SK-N-SH treated with all-trans-retinoic acid at 6 μM for 48 hours (cell line): Measurements from ENCODE around the gene FOXO3.

Experiments
- ATAC-seq: fragments of 200-7000 bp; cut with Tn5 transposase; 3 replicates; pipeline ENCODE4 v1.9.1; 2020; ENCODE audit warnings: mild to moderate bottlenecking, moderate library complexity
- BACH2 ChIP-seq: fragments of 250-450 bp; sonication (Bioruptor Pico); IDR thresholded peaks from 2 replicates; pipeline ENCODE4 v1.9.0; 2021; ENCODE audit warnings: mild to moderate bottlenecking, borderline replicate concordance
- CREB5 ChIP-seq: fragments of 250-450 bp; sonication (Bioruptor Pico); IDR thresholded peaks from 2 replicates; pipeline ENCODE4 v1.5.1; 2020; ENCODE audit warnings: low read depth, mild to moderate bottlenecking, moderate library complexity
- CSRNP3 ChIP-seq: fragments of 250-450 bp; sonication (Bioruptor Pico); IDR thresholded peaks from 2 replicates; pipeline ENCODE4 v1.5.1; 2021; ENCODE audit warnings: mild to moderate bottlenecking, moderate library complexity
- ESRRG ChIP-seq: fragments of 250-450 bp; sonication (Bioruptor Pico); IDR thresholded peaks from 2 replicates; pipeline ENCODE4 v1.6.1; 2021; ENCODE audit warnings: mild to moderate bottlenecking
- GLIS3 ChIP-seq: fragments of 250-450 bp; sonication (Bioruptor Pico); IDR thresholded peaks from 2 replicates; pipeline ENCODE4 v1.5.0; 2020; ENCODE audit warnings: mild to moderate bottlenecking, moderate library complexity
- ISL1 ChIP-seq: fragments of 250-450 bp; sonication (Bioruptor Pico); IDR thresholded peaks from 2 replicates; pipeline ENCODE4 v2.1.2; 2022; ENCODE audit warnings: mild to moderate bottlenecking, moderate library complexity
- OSR1 ChIP-seq: fragments of 250-450 bp; sonication (Bioruptor Pico); IDR thresholded peaks from 2 replicates; pipeline ENCODE4 v1.8.0; 2022; ENCODE audit warnings: moderate library complexity, mild to moderate bottlenecking, inconsistent platforms
- PPARA ChIP-seq: fragments of 250-450 bp; sonication (Bioruptor Pico); IDR thresholded peaks from 2 replicates; pipeline ENCODE4 v1.5.0; 2020; ENCODE audit warnings: mild to moderate bottlenecking, borderline replicate concordance
- RARB ChIP-seq: fragments of 250-450 bp; sonication (Bioruptor Pico); IDR thresholded peaks from 2 replicates; pipeline ENCODE4 v1.8.0; 2021; ENCODE audit warnings: mild to moderate bottlenecking, moderate library complexity
- TCF4 ChIP-seq: fragments of 250-450 bp; sonication (Bioruptor Pico); IDR thresholded peaks from 2 replicates; pipeline ENCODE4 v1.8.0; 2021; ENCODE audit warnings: mild to moderate bottlenecking, moderate library complexity, borderline replicate concordance
- TOX ChIP-seq: fragments of 250-450 bp; sonication (Bioruptor Pico); IDR thresholded peaks from 2 replicates; pipeline ENCODE4 v1.8.0; 2021; ENCODE audit warnings: mild to moderate bottlenecking, moderate library complexity, borderline replicate concordance
- TSHZ2 ChIP-seq: fragments of 250-450 bp; sonication (Bioruptor Pico); IDR thresholded peaks from 2 replicates; pipeline ENCODE4 v1.5.0; 2020; ENCODE audit warnings: mild to moderate bottlenecking, moderate library complexity
- ZC3H10 ChIP-seq: fragments of 250-450 bp; sonication (Bioruptor Pico); IDR thresholded peaks from 2 replicates; pipeline ENCODE4 v1.5.1; 2021; ENCODE audit warnings: mild to moderate bottlenecking, moderate library complexity
- ZFP3 ChIP-seq: fragments of 250-450 bp; sonication (Bioruptor Pico); IDR thresholded peaks from 2 replicates; pipeline ENCODE4 v1.5.0; 2020; ENCODE audit warnings: mild to moderate bottlenecking, moderate library complexity
- ZFP30 ChIP-seq: fragments of 450-650 bp; formaldehyde crosslinking; IDR thresholded peaks from 2 replicates; pipeline ENCODE4 v1.5.0; 2022; ENCODE audit warnings: mild to moderate bottlenecking, moderate library complexity
- ZNF565 ChIP-seq: fragments of 450-650 bp; formaldehyde crosslinking; conservative IDR thresholded peaks from 2 replicates; pipeline ENCODE4 v1.5.0; 2020; ENCODE audit warnings: low read depth, mild to moderate bottlenecking, moderate library complexity
- ZNF70 ChIP-seq: fragments of 450-650 bp; formaldehyde crosslinking; IDR thresholded peaks from 2 replicates; pipeline ENCODE4 v1.5.0; 2020; ENCODE audit warnings: mild to moderate bottlenecking, moderate library complexity
- ZNF8 ChIP-seq: fragments of 450-650 bp; formaldehyde crosslinking; IDR thresholded peaks from 2 replicates; pipeline ENCODE4 v1.5.0; 2020; ENCODE audit warnings: mild to moderate bottlenecking, moderate library complexity

FOXO3 gene

GRCh38 chr6:108635505-108636226 lies 74.9 kb downstream of the FOXO3 start:
- no peak for TF ChIP-seq TSHZ2 (CRISPR knock-in tag)
- no peak for TF ChIP-seq ZFP30 (CRISPR knock-in tag)
- TF ChIP-seq CREB5: no peak
- TF ChIP-seq RARB: no peak
- TF ChIP-seq ZNF565 (CRISPR knock-in tag): no peak
- no peak for TF ChIP-seq PPARA (CRISPR knock-in tag)
- no peak for TF ChIP-seq ZC3H10 (CRISPR knock-in tag)
- TF ChIP-seq ISL1 (CRISPR knock-in tag): no peak
- no peak for TF ChIP-seq ESRRG (CRISPR knock-in tag)
- TF ChIP-seq GLIS3 (CRISPR knock-in tag): no peak
- no peak for TF ChIP-seq ZNF8 (CRISPR knock-in tag)
- ATAC-seq: no peak

- TF ChIP-seq PPARA (CRISPR knock-in tag) (no peak), ZFP3 (CRISPR knock-in tag) (no peak), ISL1 (CRISPR knock-in tag) (no peak), TOX (CRISPR knock-in tag) (no peak), BACH2 (CRISPR knock-in tag) (no peak), ZNF8 (CRISPR knock-in tag) (no peak), GLIS3 (CRISPR knock-in tag) (no peak), ZNF565 (CRISPR knock-in tag) (no peak), ESRRG (CRISPR knock-in tag) (no peak), OSR1 (no peak), CSRNP3 (CRISPR knock-in tag) (no peak), CREB5 (no peak), ZC3H10 (CRISPR knock-in tag) (no peak), TSHZ2 (CRISPR knock-in tag) (no peak), ZNF70 (CRISPR knock-in tag) (no peak)
- ATAC-seq: no peak
Observed at GRCh38 chr6:108637963-108638362, 77.2 kb downstream of the FOXO3 start.

- ATAC-seq: no peak; the same call in 2 of the 3 replicates
- TF ChIP-seq TCF4 (CRISPR knock-in tag) (no peak), CREB5 (no peak)
Observed at GRCh38 chr6:108638993-108639392, 78.3 kb downstream of the FOXO3 start.
